GM21367 (cell line): ENCODE data around the gene ADCY1.
"Not testable (repeated sequence)": the region's sequence is repeated elsewhere in the genome, so short reads cannot be mapped to it uniquely, and the experiment has no call there.

Experiments used
- ATAC-seq: cut with Tn5 transposase; IDR thresholded peaks from one replicate; pipeline ENCODE4 v1.9.1; 2021; ENCODE audit not compliant: unreplicated experiment

Gene ADCY1

DNA sequence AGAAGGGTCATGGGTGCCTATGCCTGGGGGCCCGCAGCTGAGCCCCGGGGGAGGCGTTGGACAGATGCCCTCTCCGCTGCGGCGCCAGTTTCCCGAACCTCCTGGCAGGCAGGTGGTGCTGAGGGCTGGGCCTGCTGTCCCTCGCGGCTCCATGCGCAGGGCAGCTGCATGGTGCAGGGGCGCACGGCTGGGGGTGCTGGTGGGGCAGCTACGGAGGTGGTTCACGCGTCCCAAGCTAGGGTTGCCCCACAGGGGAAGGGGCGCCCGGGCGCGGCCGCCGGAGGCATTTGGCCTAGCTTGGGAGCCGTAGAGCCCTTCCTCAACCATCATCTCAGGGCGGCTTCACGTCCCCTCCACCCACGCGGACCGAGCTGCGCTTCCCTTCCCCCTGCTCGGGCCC, 152.7 kb downstream of the ADCY1 start:
- ATAC-seq: no peak

DNA sequence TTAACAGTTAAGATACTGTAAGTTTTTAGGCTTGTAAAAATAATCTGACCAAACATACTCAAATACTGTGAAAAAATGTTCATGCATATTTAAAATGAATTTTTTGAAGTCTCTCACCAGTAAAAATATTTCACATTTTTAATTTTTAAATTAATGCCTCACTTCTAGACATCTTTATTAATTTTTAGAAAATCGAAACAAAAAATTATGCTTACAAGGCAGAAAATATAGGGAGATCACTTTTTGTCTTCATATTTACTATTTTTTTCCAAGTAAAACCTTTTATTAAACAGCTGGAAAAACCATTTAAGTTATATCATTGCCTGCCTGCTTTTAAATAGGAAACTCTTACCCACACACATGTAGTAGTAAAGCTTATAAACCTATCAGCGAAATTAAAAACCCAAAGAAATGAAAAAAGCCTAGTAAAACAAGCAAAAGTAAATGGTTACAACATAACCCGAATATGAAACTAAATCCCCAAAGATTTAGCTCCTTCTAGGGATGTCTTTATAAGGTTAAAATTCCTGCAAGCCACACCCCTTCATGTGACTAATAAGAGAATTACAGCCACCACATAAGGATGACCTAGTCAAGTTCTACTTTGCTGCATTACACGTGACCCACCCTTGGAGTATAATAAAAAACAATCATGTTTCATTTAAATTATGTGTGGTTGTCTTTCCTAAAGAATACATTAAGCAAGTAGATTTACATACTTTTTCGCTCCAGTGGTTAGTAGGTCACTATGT, 157.7 kb downstream of the ADCY1 start:
- ATAC-seq: not testable (repeated sequence)

- not testable (repeated sequence) for ATAC-seq
Measured at GRCh38 chr7:45738920-45739319, 164.8 kb downstream of the ADCY1 start.

- ATAC-seq: not testable (repeated sequence)
Measured at GRCh38 chr7:45740573-45740972, 166.4 kb downstream of the ADCY1 start.

GRCh38 chr7:45748976-45749375, 174.8 kb downstream of the ADCY1 start:
- ATAC-seq: not testable (repeated sequence)

DNA sequence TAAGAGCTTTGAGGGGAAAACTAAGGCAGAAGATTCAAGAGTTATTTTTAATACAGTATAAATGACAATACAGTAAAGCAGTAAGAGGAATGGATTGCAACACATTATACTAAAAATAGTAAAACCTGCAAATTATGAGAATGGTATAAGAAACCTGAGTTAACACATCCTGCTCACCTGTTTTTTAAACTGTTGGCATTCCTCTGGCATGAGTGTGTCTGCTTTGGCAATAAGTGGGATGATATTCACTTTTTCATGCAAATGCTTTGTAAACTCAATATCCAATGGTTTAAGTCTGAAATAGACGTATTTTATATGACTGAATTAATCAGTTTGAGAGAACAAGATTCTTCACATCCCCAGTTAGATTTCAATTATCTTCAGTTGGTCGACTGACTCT, 177.2 kb downstream of the ADCY1 start:
- ATAC-seq: not testable (repeated sequence)

DNA sequence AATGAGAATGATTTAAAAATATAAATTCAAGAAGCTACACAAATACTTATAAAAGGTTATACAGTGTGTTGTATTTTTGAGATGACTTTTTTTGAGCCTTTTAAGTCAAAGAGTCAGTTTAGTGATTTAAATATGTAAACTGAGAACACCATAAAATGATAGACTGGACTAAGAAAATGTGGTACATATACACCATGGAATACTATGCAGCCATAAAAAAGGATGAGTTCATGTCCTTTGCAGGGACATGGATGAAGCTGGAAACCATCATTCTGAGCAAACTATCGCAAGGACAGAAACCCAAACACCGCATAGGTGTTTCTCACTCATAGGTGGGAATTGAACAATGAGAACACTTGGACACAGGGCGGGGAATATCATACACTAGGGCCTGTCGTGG, 182.2 kb downstream of the ADCY1 start:
- not testable (repeated sequence) for ATAC-seq

DNA sequence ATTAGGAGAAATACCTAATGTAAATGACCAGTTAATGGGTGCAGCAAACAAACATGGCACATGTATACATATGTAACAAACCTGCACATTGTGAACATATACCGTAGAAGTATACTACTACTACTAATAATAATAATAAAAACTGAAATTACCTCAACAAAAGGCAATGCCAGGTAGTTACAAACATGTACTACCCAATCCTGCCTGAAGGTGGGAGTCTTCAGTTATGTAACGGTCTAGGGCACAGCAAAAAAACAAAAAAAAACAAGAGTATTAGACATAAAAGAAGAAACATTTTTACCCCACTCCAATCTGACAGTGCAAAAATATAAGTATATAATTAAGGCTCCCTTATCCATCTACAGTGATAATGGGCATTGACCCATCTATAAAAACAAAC, 182.6 kb downstream of the ADCY1 start:
- ATAC-seq: not testable (repeated sequence)

GRCh38 chr7:45759464-45759863, 185.3 kb downstream of the ADCY1 start:
- not testable (repeated sequence) for ATAC-seq

- ATAC-seq: not testable (repeated sequence)
Measured at GRCh38 chr7:45761545-45762205, 187.5 kb downstream of the ADCY1 start.

- ATAC-seq: not testable (repeated sequence)
Measured at GRCh38 chr7:45762225-45762994, 188.2 kb downstream of the ADCY1 start.

- peak; percentile 100 for ATAC-seq
Measured at GRCh38 chr7:45768516-45769394, 194.6 kb downstream of the ADCY1 start.

GRCh38 chr7:45769626-45770025, 195.5 kb downstream of the ADCY1 start:
- ATAC-seq: not testable (repeated sequence)
